Activated naive CD8-positive, alpha-beta T cell (primary cell): ENCODE data around the gene CXCL9.
A peak's percentile ranks its signal among the peaks of the same experiment; 100 is the strongest.
"Not testable (repeated sequence)": the region's sequence is repeated elsewhere in the genome, so short reads cannot be mapped to it uniquely, and the experiment has no call there.

ENCODE experiments used
- H3K27ac Mint-ChIP-seq: one replicate; pipeline ENCODE4 v1.8.0; 2021; ENCODE audit warnings: mixed read lengths
- H3K27me3 Mint-ChIP-seq: one replicate; pipeline ENCODE4 v1.8.0; 2021; ENCODE audit warnings: mixed read lengths
- H3K36me3 Mint-ChIP-seq: one replicate; pipeline ENCODE4 v1.8.0; 2021; ENCODE audit warnings: mixed read lengths
- H3K4me1 Mint-ChIP-seq: one replicate; pipeline ENCODE4 v1.8.0; 2021; ENCODE audit warnings: low read depth, mixed read lengths
- H3K4me3 Mint-ChIP-seq: one replicate; pipeline ENCODE4 v1.8.0; 2021; ENCODE audit warnings: mild to moderate bottlenecking, mixed read lengths
- H3K9me3 Mint-ChIP-seq: one replicate; pipeline ENCODE4 v1.8.0; 2021; ENCODE audit warnings: low read depth, mixed read lengths

Gene CXCL9

GRCh38 chr4:76000279-76000678 is 7.0 kb downstream of the CXCL9 start:
- Mint-ChIP-seq H3K27me3 (no peaks in the 10 kb centered on the region), H3K27ac (no peak overlapping the region), H3K4me1 (no peaks in the 10 kb centered on the region), H3K4me3 (no peak overlapping the region), H3K36me3 (peaks cover 2% of the 10 kb centered on the region), H3K9me3 (no peaks in the 10 kb centered on the region)

DNA sequence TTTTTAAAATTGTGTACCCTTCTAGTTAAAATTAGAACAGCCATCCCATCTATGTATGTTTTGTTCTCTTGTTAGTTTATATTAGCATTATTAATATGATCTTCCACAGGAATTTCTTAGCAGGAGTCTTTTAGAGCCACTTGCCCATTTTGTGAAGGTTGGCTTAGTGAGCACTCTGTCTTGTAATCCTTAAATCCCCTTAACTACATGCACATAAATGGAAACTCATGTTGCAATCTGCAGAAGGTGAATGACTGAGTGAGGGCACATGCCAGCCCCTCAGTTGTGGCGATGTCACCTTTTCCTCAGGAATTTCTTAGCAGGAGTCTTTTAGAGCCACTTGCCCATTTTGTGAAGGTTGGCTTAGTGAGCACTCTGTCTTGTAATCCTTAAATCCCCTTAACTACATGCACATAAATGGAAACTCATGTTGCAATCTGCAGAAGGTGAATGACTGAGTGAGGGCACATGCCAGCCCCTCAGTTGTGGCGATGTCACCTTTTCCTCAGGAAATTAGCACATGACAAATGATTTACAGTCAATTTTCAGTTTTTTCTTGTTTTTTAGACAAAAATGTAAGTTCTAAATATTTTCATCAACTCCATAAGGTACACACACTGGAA is 8.7 kb downstream of the CXCL9 start:
- not testable (repeated sequence) for H3K9me3 Mint-ChIP-seq, H3K27ac Mint-ChIP-seq, H3K36me3 Mint-ChIP-seq, H3K4me3 Mint-ChIP-seq, H3K27me3 Mint-ChIP-seq, H3K4me1 Mint-ChIP-seq

GRCh38 chr4:75997946-75998345 is 9.4 kb downstream of the CXCL9 start:
- no peaks in the 10 kb centered on the region for H3K36me3 Mint-ChIP-seq
- no peaks in the 10 kb centered on the region for H3K27me3 Mint-ChIP-seq
- H3K9me3 Mint-ChIP-seq, result no peaks in the 10 kb centered on the region
- H3K4me1 Mint-ChIP-seq, result no peaks in the 10 kb centered on the region
- no peak overlapping the region for H3K4me3 Mint-ChIP-seq
- H3K27ac Mint-ChIP-seq, result no peak overlapping the region

DNA sequence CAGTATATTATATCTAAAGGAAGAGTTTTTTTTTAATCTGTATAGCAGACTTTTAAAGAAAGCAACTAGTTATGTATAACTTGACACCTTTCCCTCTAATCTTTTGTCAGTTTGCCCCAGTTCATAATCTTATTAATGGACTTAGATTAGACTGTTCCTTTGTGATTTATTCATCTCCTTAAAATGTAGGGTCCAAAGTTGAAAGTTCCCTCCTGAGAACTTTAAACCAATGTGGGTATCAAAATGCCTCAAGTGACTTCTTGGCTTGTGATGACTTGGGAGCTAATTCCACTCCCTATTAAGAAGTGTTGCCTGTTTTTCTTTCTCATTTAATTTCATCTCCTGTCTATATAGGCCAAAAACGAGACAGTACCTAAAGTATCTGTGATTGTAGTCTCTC is 10.2 kb downstream of the CXCL9 start:
- Mint-ChIP-seq H3K27me3 (no peaks in the 10 kb centered on the region), H3K36me3 (no peaks in the 10 kb centered on the region), H3K4me3 (no peak overlapping the region), H3K9me3 (no peaks in the 10 kb centered on the region), H3K4me1 (no peaks in the 10 kb centered on the region), H3K27ac (no peak overlapping the region)

- Mint-ChIP-seq H3K4me1 (peaks cover 7% of the 10 kb centered on the region), H3K27ac (no peak overlapping the region), H3K4me3 (no peak overlapping the region), H3K9me3 (no peaks in the 10 kb centered on the region), H3K27me3 (no peaks in the 10 kb centered on the region), H3K36me3 (no peaks in the 10 kb centered on the region)
Observed at GRCh38 chr4:75995727-75996126, 11.6 kb downstream of the CXCL9 start.

GRCh38 chr4:75992462-75992861 is 14.8 kb downstream of the CXCL9 start:
- Mint-ChIP-seq H3K4me1 (peaks cover 29% of the 10 kb centered on the region), H3K27ac (no peak overlapping the region)

GRCh38 chr4:75989846-75990528 is 17.3 kb downstream of the CXCL9 start:
- no peaks in the 10 kb centered on the region for H3K27me3 Mint-ChIP-seq
- peak overlapping the region; percentile 87 for H3K27ac Mint-ChIP-seq
- peak overlapping the region; percentile 94 for H3K4me3 Mint-ChIP-seq
- peaks cover 20% of the 10 kb centered on the region for H3K36me3 Mint-ChIP-seq
- peaks cover 29% of the 10 kb centered on the region for H3K4me1 Mint-ChIP-seq
- no peaks in the 10 kb centered on the region for H3K9me3 Mint-ChIP-seq

More at GRCh38 chr4:75992462-75992861, 14.8 kb downstream of the CXCL9 start:
- peaks cover 16% of the 10 kb centered on the region for H3K36me3 Mint-ChIP-seq
- no peaks in the 10 kb centered on the region for H3K9me3 Mint-ChIP-seq
- no peak overlapping the region for H3K4me3 Mint-ChIP-seq
- H3K27me3 Mint-ChIP-seq, result no peaks in the 10 kb centered on the region

DNA sequence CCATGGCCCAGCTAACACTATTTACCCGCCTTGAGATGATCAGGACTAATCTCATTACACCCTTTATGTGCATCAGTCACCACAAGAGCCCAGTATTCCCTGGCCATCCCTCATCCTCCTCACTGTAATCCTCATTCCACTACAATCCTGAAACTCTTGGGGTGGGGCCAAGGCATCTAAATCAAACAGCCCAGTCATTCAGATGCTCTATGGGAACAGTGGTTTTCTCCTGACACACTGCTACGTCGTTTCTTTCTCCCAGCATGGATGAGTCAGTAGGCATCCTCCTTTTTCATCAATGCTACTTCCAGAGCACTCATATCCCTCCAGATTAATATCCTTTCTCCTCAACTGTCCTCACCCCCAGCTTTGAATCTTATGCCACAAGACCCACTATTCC is 22.2 kb downstream of the CXCL9 start:
- Mint-ChIP-seq H3K27ac (no peak overlapping the region), H3K36me3 (peaks cover 28% of the 10 kb centered on the region), H3K4me1 (peaks cover 26% of the 10 kb centered on the region), H3K27me3 (no peaks in the 10 kb centered on the region), H3K4me3 (no peak overlapping the region), H3K9me3 (no peaks in the 10 kb centered on the region)

- Mint-ChIP-seq H3K9me3 (no peaks in the 10 kb centered on the region), H3K27me3 (no peaks in the 10 kb centered on the region), H3K36me3 (peaks cover 23% of the 10 kb centered on the region), H3K4me1 (peaks cover 4% of the 10 kb centered on the region), H3K4me3 (no peak overlapping the region), H3K27ac (no peak overlapping the region)
Observed at GRCh38 chr4:75980576-75980975, 26.7 kb downstream of the CXCL9 start.

DNA sequence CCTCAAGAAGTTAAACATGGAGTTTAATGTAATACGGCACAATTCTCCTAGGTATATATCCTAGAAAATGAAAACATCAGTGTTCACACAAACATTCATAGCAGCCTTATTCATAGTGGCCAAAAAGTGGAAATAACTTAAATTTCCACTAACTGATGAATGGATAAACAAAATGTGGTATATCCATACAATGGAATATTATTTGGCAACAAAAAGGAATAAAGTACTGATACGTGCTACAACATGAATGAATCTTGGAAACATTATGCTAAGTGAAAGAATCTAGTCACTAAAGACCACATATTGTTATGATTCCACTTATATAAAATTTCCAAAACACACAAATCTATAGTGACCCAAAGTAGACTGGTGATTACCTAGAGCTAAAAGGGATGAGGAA is 31.1 kb downstream of the CXCL9 start:
- H3K27ac Mint-ChIP-seq, result no peak overlapping the region
- H3K9me3 Mint-ChIP-seq, result no peaks in the 10 kb centered on the region
- H3K4me1 Mint-ChIP-seq, result no peaks in the 10 kb centered on the region
- no peak overlapping the region for H3K4me3 Mint-ChIP-seq
- H3K36me3 Mint-ChIP-seq, result peaks cover 26% of the 10 kb centered on the region
- no peaks in the 10 kb centered on the region for H3K27me3 Mint-ChIP-seq

DNA sequence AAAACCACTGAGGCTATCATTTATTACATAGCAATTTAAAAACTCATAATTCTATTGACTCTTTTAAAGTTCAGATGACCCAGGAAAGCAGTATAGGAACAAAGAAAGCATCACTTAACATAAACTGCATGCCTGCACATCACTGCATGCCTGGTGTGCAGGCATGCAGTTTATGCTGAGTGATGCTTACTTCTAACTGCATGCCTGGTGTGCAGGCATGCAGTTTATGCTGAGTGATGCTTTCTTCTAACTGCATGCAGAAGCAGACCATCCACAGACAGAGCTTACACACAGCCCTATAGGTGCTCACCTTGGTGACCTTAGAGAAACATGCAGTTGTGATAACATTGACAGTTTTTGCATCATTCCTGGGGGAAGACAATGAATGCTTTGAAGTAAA is 33.5 kb downstream of the CXCL9 start:
- H3K9me3 Mint-ChIP-seq, result no peaks in the 10 kb centered on the region
- no peaks in the 10 kb centered on the region for H3K4me1 Mint-ChIP-seq
- no peak overlapping the region for H3K27ac Mint-ChIP-seq
- no peaks in the 10 kb centered on the region for H3K27me3 Mint-ChIP-seq
- peaks cover 34% of the 10 kb centered on the region for H3K36me3 Mint-ChIP-seq
- no peak overlapping the region for H3K4me3 Mint-ChIP-seq

DNA sequence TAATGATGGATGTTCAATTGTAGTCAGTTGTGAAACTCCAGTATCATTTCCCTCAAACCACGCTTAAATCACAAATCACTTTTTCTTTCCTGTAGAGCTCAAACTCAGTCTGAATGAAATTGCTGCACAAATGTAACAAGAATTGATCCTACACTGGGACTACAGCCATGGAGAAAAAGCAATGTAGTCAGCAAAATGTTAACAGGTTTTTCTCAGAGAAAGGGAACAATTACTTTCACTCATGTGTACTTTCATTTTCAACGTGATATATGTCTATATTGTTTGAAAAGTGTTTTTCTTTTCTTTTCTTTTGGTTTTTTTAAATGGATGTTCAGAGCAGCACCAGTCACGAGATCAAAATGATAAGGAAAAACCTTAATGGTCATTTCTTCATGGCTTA is 39.2 kb downstream of the CXCL9 start:
- no peaks in the 10 kb centered on the region for H3K9me3 Mint-ChIP-seq
- H3K4me3 Mint-ChIP-seq, result no peak overlapping the region
- H3K27ac Mint-ChIP-seq, result no peak overlapping the region
- H3K27me3 Mint-ChIP-seq, result no peaks in the 10 kb centered on the region
- H3K36me3 Mint-ChIP-seq, result peaks cover 48% of the 10 kb centered on the region
- H3K4me1 Mint-ChIP-seq, result no peaks in the 10 kb centered on the region

DNA sequence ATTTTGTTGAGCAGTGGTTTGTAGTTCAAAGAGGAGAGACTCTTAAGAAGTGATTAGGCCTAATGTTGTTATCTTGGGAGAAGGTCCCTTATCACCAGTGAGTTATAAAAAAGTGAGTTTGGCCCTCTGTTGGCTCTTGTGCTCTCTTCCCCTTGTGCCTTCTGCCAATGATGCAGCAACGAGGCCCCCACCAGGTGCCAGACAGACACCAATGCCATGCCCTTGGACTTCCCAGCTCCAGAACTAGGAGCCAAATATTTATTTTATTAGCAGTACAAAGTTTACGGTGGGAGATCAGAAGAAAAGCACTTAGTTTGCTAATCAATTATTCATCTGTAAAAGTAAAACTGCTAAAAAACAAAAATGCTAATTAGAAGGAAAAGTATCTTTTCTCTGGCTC is 43.8 kb downstream of the CXCL9 start:
- H3K27me3 Mint-ChIP-seq, result no peaks in the 10 kb centered on the region
- H3K27ac Mint-ChIP-seq, result no peak overlapping the region
- H3K9me3 Mint-ChIP-seq, result no peaks in the 10 kb centered on the region
- no peak overlapping the region for H3K4me3 Mint-ChIP-seq
- peaks cover 41% of the 10 kb centered on the region for H3K36me3 Mint-ChIP-seq
- H3K4me1 Mint-ChIP-seq, result no peaks in the 10 kb centered on the region

GRCh38 chr4:75962072-75962471 is 45.2 kb downstream of the CXCL9 start:
- not testable (repeated sequence) for H3K27me3 Mint-ChIP-seq, H3K9me3 Mint-ChIP-seq, H3K27ac Mint-ChIP-seq, H3K4me3 Mint-ChIP-seq, H3K4me1 Mint-ChIP-seq
- peaks cover 34% of the 10 kb centered on the region for H3K36me3 Mint-ChIP-seq

DNA sequence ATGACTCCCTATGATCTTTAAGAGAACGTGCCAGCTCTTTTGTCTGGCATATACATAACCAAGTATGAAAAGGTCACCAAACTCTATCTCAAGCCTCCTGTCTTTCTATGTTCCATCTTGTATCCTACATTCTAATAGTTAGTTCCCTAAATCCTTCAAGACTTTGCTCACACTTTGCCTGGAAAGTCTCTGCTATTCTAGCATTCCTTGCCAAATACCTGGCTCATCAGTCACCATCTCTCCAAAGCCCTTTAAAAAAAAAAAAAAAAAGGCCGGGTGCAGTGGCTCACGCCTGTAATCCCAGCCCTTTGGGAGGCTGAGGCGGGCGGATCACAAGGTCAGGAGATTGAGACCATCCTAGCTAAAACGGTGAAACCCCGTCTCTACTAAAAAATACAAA is 48.8 kb downstream of the CXCL9 start:
- not testable (repeated sequence) for H3K4me1 Mint-ChIP-seq, H3K9me3 Mint-ChIP-seq, H3K27me3 Mint-ChIP-seq, H3K27ac Mint-ChIP-seq, H3K4me3 Mint-ChIP-seq
- H3K36me3 Mint-ChIP-seq, result peaks cover 19% of the 10 kb centered on the region

GRCh38 chr4:75954811-75955210 is 52.5 kb downstream of the CXCL9 start:
- H3K36me3 Mint-ChIP-seq, result peaks cover 14% of the 10 kb centered on the region
- H3K27ac Mint-ChIP-seq, H3K27me3 Mint-ChIP-seq, H3K4me1 Mint-ChIP-seq, H3K4me3 Mint-ChIP-seq, H3K9me3 Mint-ChIP-seq: not testable (repeated sequence)
